MV-4-11 (cell line): ENCODE data around the gene POU2F1.

ENCODE experiments used
- DNase-seq: peaks from one replicate; lab custom pipeline; 2025; lab: John Stamatoyannopoulos, UW

Gene POU2F1

DNA sequence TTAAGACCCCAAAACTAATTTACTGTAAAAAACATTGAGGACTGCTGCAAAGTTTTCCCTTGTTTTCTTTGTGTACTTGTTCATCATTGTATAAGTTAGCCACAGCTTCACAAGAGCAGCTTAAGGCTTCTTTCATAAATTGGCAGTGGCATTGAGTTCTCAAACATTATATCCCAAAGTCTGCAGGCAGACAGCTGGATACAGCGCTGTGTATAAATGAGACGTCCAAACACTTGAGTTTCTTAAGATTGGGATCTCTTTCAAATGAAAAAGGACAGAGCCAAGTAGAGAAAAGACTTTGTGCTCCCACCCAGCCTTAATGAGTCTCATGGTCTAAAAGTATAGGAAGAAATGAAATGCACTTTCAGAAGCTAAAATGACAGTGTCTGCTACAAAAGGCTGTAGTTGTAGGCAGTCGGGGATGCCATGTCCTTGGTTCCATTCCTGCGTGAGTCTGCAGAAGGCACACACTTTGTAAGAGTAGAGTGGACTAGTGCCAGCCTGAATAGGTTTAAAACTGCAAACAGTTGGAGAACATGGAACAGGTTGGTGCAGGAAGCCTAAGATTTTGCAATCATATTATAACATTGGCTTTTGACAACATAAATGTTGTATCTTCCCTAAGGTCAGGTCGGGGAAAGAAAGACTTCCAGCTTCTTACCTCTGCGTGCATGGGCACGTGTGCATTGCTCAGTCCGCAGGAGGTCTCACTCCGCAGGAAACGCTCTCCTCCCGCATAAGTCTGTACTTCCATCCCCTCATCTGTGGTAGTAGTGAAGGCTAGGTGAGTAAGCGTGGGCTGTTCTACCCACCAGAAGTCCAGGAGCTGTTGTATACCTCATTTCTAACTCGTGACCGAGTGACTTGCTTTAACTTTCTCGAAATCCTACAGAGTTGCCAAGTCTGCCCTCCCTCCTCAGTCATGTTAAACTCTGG lies 203.3 kb downstream of the POU2F1 start:
- no peak for DNase-seq

- DNase-seq = no peak
Observed at GRCh38 chr1:167425482-167425881, 204.8 kb downstream of the POU2F1 start.

DNA sequence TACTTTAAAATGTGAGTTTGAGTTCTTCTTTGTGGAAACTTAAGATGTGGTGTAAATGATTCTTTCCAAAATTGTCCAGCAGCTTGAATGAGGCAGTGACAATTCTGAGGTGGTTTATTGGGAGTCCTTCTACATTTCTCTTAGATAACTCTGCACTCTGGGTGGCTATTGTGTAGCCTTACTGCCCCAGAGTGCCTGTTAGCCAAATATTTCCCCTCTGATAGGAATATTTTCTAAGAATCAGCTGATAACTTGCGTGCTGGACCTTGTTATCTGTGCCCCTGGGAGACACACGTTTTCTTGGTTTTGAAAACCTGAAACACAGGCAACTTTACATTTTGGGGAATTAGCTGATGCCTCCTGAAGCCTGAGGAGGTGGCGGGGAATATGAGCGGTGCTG lies 206.0 kb downstream of the POU2F1 start:
- no peak for DNase-seq

DNA sequence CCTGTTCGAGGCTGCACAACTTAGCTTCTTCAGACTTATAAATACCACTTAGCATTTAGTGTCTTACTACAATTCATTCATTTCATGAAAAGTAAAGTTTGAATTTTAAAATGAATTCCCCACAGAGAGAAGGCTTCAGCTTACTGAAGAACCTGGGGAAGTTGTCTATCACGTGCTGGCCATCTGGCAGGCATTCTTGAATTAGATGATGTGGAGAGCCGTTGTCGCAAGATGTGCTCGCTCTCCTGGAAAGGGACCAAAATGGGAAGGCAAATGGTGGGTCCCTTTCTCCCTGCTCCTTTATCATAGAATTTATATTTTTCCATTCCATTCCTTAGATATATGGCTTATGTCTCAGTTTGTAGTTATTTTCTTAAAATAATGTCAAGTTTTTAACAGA lies 207.2 kb downstream of the POU2F1 start:
- DNase-seq = no peak

DNA sequence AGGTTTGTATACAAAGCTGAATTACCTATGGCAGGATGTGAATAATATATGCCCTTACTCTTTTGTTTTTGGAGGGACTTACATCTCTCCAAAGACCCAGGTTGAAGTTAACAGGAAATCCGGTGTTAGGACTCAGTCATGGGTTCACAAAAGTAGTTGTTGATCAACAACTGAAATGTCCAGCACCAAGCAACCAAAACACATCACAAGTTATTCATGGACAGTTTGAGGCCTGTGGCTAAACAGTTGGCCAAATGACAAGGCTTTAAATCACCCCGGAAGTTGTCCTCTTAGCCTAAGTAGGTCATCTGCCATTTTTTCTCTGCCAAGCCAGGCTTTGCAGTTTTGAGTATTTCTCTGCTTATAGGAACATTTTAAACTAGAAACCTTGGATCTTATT lies 207.7 kb downstream of the POU2F1 start:
- peak; percentile 54 for DNase-seq

DNA sequence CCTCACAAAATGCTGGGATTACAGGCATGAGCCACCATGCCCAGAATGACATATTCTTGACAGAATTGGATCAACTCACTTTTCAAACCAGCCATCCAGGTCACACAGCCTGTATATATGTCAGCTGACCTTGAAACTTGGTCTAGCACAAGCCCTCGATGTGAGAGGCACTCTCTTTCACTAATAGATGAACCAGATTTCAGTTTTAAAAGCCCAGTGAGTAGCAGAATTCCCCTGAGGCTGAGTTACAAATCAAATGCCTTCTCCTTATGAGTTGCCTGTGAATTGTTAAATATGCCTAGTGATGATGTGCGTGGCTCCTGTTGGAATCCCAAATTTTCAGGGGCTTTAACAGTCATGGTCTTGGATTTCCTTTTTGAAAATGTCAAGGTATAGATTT lies 208.9 kb downstream of the POU2F1 start:
- DNase-seq = no peak

DNA sequence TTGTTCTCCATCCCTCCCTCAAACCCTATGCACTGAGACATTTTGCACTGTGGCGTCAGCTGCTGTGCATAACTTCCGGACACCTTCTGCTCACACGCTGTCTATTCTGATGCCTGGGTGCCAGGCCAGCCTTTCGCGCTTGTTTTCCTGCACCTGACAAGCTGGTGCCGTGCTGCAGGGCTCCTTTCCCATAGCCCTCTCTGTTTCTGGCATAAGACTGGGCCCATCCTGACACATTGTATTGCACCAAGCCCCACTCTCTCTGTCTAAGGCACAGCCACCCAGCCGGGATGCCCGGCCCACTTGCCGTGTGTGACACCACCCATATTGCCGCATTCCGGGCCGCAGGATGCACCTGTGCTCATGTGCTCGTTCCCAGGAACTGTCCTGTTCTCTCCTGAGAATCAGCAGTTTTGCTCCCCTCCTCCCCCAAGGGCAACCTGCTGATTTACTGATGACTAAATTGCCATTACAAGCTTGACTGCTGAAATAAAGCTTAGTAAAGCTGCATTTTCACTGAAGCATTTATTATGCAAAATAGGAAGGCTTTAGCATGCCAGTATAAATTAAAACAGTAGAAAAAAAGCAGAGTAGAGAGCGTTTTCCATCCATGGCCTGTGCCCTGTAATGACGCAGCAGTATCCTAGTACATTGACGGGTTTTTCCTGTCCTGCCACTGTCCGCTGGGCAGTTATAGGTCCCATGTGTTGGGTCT lies 209.6 kb downstream of the POU2F1 start:
- no peak for DNase-seq

DNA sequence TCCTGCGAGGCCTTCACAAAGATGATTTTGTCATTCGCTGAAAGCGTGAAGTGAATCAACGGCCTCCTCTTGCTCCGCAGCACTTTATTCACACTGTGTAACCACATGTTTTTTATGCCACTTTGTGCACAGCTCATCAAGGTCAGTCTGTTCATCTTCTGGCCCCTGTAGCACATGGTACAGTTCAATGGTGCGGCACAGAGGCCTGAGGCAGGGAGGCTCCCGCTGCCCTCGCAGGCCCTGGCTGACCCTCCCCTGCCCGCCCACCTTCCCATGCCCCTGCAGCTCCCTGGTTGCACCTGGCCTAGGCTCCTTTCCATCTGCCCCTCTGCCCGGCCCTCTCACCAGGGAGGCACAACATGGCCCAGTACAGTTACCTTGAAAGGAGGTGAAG lies 210.2 kb downstream of the POU2F1 start:
- no peak for DNase-seq

DNA sequence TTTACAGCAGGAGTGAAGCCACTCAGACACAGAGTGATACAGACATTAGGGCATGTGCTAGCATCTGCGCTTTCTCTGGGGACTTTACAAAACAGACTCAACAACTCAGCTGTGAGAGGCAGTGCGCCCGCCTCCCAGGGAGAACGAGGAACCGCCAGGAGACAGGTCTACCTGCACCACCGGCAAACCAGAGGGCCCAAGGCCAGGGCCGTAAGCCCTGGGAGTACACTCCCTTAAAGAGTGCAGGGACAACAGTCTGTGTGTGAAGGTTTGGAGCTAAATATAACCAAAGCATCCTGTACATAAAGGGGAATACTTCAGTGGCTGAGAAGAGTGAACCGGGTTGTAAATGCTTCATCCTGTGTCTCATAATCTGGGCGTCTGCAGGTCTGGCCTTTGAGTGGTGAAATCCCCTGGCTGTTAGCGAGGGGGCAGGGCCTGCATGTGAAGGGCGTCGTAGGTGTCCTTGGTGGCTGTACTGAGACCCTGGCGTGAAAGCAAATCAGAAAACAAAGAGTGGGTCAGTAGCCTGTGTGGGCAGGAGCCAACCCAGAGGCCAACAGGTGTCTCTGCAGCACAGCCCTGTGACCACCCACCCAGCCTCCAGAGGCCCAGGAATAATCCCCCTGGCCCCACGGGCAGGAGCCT lies 210.7 kb downstream of the POU2F1 start:
- DNase-seq = no peak

GRCh38 chr1:167431909-167432650 lies 211.4 kb downstream of the POU2F1 start:
- peak; percentile 39 for DNase-seq

DNA sequence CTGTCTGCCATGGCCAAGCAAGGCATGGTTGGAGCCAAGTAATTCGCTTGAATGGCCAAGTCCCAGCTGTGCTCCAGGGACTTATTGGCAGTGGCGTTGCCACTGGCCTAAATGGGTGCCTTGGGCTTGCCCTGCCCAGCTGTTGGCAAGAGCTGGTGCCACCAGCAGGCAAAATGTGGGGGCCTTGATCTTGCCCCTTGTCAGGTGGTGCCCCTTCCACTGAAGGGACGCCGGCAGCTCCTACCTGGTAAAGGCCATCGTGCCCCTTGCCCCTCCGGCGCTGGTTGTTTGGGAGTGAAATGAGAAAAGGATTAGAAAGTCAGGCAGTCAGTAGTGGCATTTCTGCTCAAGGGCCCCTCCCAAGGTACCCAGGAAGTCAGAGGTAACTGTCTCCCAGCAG lies 212.1 kb downstream of the POU2F1 start:
- DNase-seq = no peak

GRCh38 chr1:167433884-167434283 lies 213.2 kb downstream of the POU2F1 start:
- no peak for DNase-seq

DNA sequence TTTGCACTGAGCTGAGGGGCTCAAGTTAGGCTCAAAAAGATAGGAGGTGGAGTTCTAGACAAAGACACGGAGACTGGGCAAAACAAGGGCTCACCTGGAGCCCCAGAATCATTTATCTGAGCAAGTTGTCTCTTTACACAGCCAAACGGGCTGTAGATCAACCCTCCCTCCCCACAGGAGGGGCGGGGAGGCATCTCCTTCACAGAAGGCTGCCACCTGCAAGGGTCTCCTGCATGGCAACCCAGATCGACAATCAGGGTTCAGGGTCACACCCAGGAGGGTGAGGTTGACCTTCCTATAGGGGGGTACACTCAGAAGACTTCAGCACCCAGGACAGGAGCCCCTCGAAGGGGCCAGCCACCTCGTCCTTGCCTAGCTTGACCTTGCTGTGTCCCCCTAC lies 213.6 kb downstream of the POU2F1 start:
- no peak for DNase-seq

- no peak for DNase-seq
Observed at GRCh38 chr1:167435484-167435883, 214.8 kb downstream of the POU2F1 start.

- DNase-seq = no peak
Observed at GRCh38 chr1:167438171-167439138, 217.8 kb downstream of the POU2F1 start.

GRCh38 chr1:167439301-167439988 lies 218.8 kb downstream of the POU2F1 start:
- DNase-seq = peak; percentile 32

DNA sequence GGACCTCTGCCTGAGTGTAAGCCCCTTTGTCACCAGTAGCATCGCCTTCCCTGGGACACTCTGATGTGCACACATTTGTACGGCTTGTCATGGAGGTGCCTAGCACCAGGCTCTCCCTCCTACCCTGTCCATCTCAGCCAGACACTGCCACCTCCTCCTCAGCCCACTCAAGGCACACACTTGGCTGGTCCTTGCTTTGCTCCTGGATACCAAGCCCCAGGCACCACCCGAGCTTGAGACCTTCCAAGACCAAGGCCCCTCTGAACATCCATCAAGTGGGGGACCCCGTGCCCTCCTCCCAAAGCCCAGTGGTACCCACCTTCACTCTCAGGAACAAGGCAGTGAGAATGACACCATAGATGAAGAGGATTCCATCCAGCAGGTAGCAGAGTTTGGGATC lies 219.7 kb downstream of the POU2F1 start:
- no peak for DNase-seq

DNA sequence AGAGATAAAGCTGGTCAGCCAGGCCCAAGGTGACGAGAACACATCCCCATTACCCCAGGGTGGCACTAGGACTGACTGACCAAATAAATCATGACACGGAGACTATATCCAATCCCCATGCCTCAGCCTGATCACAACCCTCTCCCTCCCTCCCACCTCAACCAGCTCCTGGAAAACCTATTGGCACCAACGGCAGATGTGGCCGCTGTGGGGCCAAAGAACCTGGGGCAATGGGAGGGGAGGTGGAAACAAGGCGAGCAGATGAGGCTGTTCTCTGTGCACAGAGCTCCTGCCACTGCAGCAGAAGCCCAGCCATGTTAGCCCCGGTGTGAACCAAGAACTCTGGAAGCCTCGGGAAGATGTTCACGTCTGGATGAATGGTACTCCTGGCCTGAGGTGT lies 220.1 kb downstream of the POU2F1 start:
- no peak for DNase-seq

DNA sequence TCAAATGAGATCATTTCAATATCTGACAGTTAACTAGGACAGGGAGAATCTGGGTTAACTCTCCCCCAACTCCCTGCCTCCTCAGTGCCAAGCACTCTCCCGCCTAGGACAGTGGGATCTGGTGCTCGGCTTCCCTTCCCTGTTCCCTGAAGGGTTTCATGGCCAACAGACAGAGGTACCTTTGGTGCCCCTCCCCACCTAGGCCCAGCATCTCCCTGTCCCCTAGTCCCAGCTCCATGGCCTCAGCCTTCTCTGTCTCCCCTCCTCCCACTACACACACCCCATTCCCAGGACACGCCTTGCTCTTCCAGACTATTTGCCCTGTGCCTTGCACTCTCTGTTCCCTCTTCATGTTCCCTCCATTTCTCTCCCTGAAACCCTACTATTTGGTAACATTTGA lies 220.5 kb downstream of the POU2F1 start:
- no peak for DNase-seq

DNA sequence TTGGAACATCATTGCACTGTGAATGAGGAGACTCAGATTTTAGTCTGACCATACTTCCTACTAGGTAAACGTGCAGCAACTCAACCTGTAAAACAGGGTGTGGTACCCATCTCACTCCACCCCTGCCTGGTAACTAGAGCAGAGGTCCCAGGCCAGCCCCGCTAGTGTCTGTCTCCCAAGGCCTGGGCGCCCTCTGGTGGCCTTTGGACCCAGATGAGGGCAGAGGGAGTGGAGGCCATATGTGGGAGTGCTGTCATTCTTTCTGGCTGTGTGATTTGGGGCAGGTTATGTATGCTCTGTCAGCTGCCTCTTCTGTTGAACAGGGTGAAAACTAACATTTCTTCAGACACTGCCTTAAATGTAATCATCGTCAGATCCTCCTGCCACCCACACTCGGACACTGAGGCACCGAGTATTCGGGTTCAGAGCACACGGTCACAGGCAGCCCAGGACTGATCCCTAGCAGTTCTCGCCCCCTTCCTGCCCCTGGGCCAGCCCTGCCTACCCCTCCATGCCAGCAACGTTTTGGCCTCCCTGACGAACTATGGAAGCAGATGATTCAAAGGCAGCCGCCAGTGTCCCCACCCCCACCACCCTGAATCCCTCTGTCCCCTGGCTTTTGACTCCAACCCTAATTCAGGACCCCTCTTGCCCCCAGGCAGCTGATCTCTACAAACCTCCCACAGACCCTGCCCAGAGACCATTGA lies 221.6 kb downstream of the POU2F1 start:
- DNase-seq = peak; percentile 50
